ENCODE data around the gene NUP210.

DNA sequence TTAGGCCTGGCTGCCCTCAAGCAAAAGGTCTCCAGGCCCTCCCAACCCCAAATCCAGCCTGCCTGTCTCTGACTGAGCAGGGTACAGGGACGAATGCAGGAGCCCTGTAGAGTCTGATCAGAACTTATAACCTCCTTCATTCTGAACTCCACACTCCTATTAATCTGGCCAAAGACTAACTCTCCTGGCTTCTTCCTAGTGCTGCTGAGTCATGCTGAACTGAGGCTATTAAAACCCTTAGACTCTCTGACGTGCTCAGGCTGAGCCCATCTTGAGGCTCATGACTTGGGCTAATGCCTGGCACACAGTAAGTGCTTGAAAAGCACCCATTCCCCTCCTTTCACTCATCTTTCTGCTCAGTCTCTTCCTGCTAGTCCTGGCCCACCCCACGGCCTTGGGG lies 81.9 kb downstream of the NUP210 start:
- TF ChIP-seq FOXK2 (IDR thresholded peaks at IDR 0.05): no peak
- TF ChIP-seq ELF4 (IDR thresholded peaks at IDR 0.05): no peak
- TF ChIP-seq NFRKB (IDR thresholded peaks at IDR 0.05): no peak
- no peak for TF ChIP-seq HDGF (IDR thresholded peaks at IDR 0.05; ENCODE audit: borderline replicate concordance)

Data from HEK293T (cell line).